ENCODE results near the gene MEPE.

The MEPE gene

DNA sequence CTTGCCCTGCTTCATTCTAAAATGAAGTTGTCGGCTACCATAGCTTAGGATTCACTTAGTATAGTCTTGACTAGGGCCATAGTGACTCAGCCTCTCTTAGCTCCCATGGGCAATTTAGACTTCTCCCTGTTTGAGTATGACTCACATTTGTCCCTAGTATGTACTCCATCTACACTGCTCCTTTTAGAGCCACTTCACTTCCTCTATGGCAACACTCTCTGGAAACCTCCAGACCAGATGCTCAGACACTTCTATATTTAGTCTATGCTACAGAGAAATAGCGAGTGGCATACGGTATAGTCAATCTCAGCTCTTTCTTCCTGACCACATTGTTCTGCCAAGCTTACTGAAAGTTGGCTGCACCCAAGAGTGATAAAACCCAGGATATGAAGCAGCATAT lies 11.2 kb downstream of the MEPE start:
- peak in 1 of 2 donors; percentile 95 for DNase-seq

GRCh38 chr4:87844452-87844851 lies 11.7 kb downstream of the MEPE start:
- no peak for DNase-seq

DNA sequence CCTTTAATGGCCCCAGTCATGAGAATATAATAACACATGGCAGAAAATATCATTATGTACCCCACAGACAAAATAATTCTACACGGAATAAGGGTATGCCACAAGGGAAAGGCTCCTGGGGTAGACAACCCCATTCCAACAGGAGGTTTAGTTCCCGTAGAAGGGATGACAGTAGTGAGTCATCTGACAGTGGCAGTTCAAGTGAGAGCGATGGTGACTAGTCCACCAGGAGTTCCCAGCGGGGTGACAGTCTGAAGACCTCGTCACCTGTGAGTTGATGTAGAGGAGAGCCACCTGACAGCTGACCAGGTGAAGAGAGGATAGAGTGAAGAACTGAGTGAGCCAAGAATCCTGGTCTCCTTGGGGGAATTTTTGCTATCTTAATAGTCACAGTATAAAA lies 13.5 kb downstream of the MEPE start:
- DNase-seq: no peak

DNA sequence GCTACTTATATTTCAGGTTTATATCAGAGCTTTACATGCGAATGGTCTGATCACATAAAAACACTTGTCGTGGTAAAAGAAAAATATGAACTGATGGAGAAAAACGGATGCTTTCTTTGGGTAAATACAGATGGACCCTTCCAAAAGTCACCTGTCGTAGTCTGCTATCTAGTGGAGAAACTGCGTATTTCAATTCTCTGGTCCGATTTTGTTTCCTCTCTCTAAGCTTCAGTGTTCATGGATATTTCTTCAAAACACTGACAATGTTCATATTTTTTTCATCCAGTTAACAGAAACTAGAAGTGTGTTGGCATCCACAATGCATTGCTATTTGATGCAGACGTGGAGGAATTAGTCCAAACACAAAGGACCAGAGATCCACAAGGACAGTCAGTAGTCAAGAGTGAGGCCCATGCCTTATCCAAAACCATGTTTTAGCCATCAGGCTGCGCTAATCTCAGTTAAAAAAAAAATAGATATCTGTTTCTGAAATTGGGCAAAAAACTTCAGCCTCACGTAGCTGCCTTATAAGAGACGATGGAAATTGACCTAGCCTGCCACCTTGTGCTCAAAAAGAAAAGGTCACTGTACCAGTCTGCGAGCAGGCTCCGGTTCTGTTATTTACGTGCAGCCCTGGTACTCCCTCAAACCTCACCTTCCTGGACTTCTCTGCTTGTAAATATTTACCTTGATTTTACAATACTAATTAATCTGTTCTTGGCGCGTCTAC lies 16.0 kb downstream of the MEPE start:
- peak; percentile 8 to 58 for DNase-seq

DNA sequence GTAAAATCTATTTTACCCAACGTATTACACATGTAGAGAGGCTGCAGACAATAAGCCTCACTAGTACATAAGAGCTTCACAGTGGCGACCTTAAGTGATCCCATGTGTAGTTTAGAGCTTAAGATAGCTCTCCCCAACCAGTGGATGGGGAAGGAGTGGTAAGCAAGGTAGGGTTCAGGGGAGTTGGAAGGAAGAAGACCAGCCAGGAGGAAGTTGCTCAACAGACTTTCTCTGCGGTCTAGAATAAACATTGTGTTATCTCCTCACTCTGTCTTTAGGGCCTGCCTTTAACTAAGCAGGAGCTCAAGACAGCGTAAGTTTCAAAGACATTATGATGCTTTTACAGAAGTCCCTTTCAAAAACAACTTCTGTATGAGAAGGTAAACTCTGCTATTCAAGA lies 16.8 kb downstream of the MEPE start:
- DNase-seq: peak in 1 of 2 donors; percentile 68

DNA sequence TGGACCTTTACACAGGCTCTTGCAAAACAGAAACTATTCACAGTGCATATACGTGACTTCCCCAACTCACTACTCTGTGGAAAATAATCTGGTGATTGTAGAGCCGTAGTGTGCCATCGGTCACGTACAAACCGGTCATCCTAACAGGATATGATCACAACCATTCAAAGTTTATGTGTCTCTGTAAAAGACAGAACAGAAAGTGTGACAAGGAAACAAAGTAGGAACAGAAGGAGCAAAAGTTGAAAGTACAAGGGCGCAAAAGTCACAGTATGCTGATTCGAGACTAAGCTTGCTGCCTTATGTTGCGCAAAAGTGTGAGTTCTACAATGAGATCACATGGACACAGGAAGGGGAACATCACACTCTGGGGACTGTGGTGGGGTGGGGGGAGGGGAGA lies 18.6 kb downstream of the MEPE start:
- no peak for DNase-seq

- no peak for DNase-seq
Observed at GRCh38 chr4:87851953-87852352, 19.2 kb downstream of the MEPE start.

DNA sequence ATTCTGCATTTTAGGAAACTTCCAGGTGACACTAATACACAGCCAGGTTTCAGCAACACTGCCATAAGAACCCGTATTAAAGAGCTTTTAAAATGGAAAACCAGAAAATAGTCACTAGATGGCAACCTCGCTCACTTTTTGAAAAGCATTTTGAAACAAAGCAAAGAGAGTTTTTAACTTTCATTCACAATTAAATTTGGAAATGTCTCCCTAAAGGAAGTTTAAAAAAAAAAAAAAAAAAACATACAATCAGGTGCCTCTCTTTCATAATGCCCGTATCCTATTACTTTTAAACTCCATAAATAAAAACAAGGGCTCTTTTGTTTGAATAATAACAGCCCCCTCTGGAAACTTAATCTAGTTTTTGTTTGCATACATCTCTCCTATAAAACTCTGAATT lies 20.3 kb downstream of the MEPE start:
- peak in 1 of 2 donors; percentile 64 for DNase-seq

DNA sequence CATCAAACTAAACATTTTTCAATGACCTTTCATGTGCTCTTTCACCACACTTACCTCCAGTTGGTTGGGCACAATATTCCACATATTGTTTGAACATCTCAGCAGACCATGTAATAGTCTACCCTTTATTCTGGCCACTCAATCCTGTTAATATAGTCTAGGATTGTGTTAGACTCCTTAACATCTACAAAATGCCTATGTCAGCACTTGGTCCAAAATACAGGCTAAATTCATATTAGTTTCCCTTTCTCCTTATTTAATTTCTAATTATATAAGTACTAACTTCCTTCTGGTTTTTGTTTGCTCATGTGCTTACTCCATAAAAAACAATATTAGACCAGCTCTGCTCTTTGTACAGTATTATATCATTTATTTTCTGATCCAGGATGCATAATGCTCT lies 21.1 kb downstream of the MEPE start:
- no peak for DNase-seq

DNA sequence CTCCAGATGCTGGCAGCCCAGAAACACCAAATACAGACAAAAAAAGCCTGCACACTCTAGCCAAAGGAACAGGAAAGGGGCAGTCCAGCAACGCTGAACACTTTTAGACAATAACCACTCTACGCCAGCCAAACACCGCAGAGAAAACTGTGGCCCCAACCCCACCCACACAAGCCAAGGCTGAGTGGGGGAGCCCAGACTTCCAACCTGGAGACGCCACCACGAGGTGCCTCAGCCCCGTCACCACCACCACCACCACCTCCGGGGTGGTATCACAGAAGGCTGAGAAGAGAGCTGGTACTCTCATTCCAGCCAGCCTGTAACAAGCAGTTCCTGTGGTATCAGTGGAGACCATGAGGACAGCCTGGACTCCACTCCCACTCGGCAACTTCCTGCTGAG lies 22.8 kb downstream of the MEPE start:
- DNase-seq: no peak

GRCh38 chr4:87856816-87857215 lies 24.0 kb downstream of the MEPE start:
- no peak for DNase-seq

GRCh38 chr4:87857789-87858188 lies 25.0 kb downstream of the MEPE start:
- no peak for DNase-seq

- DNase-seq: no peak
Observed at GRCh38 chr4:87862236-87862635, 29.5 kb downstream of the MEPE start.

- no peak for DNase-seq
Observed at GRCh38 chr4:87863486-87863885, 30.7 kb downstream of the MEPE start.

- DNase-seq: no peak
Observed at GRCh38 chr4:87864321-87864720, 31.6 kb downstream of the MEPE start.

DNA sequence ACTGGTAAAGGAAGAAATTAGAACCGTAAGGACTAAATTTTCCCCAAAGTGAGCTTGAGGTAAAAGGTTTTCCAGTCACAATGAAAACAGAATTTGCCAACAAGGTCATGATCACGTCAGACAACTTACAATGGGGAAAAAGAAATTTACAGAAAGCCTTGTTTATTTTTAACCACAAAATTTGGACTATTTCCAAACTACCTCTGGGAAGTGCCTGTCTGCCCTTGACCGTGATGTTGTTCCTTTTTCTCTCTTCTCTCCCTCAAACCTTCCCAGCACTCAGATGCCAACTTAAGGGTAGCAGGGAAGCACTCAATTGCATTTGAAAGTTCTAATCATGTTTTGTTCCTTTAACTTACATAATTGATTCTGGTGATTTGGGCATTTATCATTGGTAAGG lies 32.5 kb downstream of the MEPE start:
- no peak for DNase-seq

GRCh38 chr4:87865960-87866598 lies 33.3 kb downstream of the MEPE start:
- DNase-seq: no peak

DNA sequence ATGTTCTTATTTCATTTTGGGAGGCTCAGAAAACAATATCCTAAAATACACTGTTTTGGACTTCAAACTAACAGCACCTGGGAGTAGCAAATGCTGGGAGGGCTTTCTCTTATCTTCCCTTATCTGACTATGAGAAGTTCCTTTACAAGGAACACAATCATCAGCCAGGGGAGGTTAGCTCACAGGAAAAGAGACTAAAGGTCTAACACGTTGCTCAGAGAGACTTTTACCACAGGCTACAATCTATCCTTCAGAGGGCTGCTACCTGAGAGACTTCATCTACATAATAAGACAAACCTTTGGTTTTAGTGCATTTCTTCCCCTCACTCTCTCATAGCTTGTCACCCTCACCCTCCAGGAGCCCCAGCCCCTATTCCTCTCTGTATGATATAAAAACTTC lies 35.8 kb downstream of the MEPE start:
- DNase-seq: no peak

GRCh38 chr4:87872028-87872427 lies 39.3 kb downstream of the MEPE start:
- no peak for DNase-seq

- DNase-seq: peak in 1 of 2 donors; percentile 64
Observed at GRCh38 chr4:87875191-87875590, 42.4 kb downstream of the MEPE start.

DNA sequence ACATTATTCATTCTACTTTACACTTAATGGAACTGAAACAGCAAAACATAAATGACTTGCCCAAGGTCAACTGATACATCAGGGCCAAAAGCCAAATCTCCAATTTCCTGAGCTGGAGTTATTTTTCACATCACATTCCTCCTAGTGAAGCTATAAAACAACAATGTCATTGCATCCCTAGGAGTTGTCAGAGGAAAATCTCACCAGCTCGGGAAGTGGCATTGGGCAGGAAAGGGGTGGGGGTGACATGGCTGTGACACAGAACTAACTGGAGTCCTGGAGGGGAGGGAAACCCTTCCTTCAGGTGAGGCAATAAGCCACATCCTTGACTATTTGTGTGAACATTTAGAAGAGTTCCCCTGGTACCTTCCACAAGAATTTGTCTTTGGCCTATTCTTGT lies 47.3 kb downstream of the MEPE start:
- DNase-seq: no peak

DNA sequence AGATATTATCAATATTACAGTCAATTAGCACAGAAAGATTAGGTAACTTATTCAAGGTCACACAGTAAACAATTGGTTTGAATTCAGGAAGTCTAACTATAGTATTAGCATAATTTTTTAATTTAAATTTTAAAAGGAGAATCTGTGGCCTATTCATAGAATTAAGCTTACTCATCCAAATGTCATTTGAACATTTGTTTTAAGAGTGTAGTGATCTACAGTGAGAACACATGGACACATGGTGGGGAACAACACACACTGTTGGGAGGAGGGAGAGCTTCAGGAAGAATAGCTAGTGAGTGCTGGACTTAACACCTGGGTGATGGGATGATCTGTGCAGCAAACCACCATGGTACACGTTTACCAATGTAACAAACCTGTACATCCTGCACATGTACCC lies 48.3 kb downstream of the MEPE start:
- no peak for DNase-seq

GRCh38 chr4:87882321-87882720 lies 49.6 kb downstream of the MEPE start:
- DNase-seq: no peak

DNA sequence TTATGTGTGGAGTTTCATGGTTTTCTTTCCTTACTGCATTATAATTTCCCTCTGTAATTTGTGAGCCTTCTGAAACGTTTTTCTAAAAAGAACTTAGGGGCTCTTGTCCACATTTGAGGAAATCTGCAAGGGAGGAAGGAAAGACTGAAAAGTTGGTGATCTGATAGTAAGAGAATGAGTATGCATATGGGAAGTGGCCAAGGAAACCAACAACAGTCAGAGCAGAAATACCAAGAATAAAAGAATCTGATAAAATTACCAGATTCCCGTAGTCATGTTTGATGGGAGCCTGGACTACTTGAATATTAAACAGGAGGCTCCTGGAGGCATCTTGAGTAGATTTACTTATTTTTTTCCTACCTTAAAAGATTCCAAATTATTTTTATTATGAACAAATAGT lies 50.1 kb downstream of the MEPE start:
- no peak for DNase-seq

- DNase-seq: no peak
Observed at GRCh38 chr4:87884976-87885549, 52.3 kb downstream of the MEPE start.
